ENCODE measurements around the gene AGTRAP. TPM values are rescaled to one million over a fixed set of nuclear protein-coding genes. Genes with fewer than 3 reads are reported as not detected.
A peak's percentile ranks its signal among the peaks of the same experiment; 100 is the strongest.

AGTRAP gene
- total and polyA plus RNA-seq, 2 donors (not counting 1 experiment from before 2014, with no cell fraction given) = 25.5 to 58.8 TPM

- peak overlapping the region; percentile 65 for H2AFZ ChIP-seq (ENCODE audit: low read length)
- DNase-seq (ENCODE audit: low read depth in 2 of 2) = peak; percentile 46 to 72
- H3K79me2 ChIP-seq (ENCODE audit: control insufficient read depth, insufficient read depth, low read length) = no peaks in the 10 kb centered on the region
- H3K4me3 ChIP-seq (replicated peaks in 1 of 4; ENCODE audit: control extremely low read depth in 1 of 4, insufficient read depth in 1 of 4, low read depth in 3 of 4, low read length in 4 of 4) = peak overlapping the region in 3 of 4 experiments; percentile 17 to 42 (median 30)
- H3K9me3 ChIP-seq (ENCODE audit: control insufficient read depth, insufficient read depth, low read depth, low read length) = no peaks in the 10 kb centered on the region
- H3K4me1 ChIP-seq (ENCODE audit: control insufficient read depth, extremely low read depth, insufficient read depth, low read length) = no peaks in the 10 kb centered on the region
- peaks cover 5% of the 10 kb centered on the region for H3K27me3 ChIP-seq (ENCODE audit: control insufficient read depth, insufficient read depth, low read length)
- no peaks in the 10 kb centered on the region for H3K36me3 ChIP-seq (ENCODE audit: control insufficient read depth, insufficient read depth, low read length)
- H3K4me2 ChIP-seq (ENCODE audit: extremely low read depth, insufficient read depth, low read length) = peak overlapping the region; percentile 75
- TF ChIP-seq CTCF (conservative IDR thresholded peaks at IDR 0.05 in 1 of 2, IDR thresholded peaks at IDR 0.05 in 1 of 2; ENCODE audit: low read depth in 1 of 2, low read length in 2 of 2) (peak; percentile 98 to 99), EZH2 (IDR thresholded peaks at IDR 0.05; ENCODE audit: low read length, missing control alignments) (no peak)
- H3K27ac ChIP-seq (ENCODE audit: insufficient read depth, low read length) = no peak overlapping the region
- no peaks in the 10 kb centered on the region for H4K20me1 ChIP-seq (ENCODE audit: control insufficient read depth, extremely low read depth, insufficient read depth, low read length)
- no peak overlapping the region for H3K9ac ChIP-seq (ENCODE audit: insufficient read depth, low read length)
These were observed 16.5 kb upstream of the AGTRAP start for GRCh38 chr1:11719313-11720032.

GRCh38 chr1:11720033-11720376, 15.9 kb upstream of the AGTRAP start:
- no peak overlapping the region for H3K9ac ChIP-seq (ENCODE audit: insufficient read depth, low read length)
- H3K36me3 ChIP-seq (ENCODE audit: control insufficient read depth, insufficient read depth, low read length) = no peaks in the 10 kb centered on the region
- H4K20me1 ChIP-seq (ENCODE audit: control insufficient read depth, extremely low read depth, insufficient read depth, low read length) = no peaks in the 10 kb centered on the region
- H2AFZ ChIP-seq (ENCODE audit: low read length) = no peak overlapping the region
- peak overlapping the region; percentile 75 for H3K4me2 ChIP-seq (ENCODE audit: extremely low read depth, insufficient read depth, low read length)
- H3K27me3 ChIP-seq (ENCODE audit: control insufficient read depth, insufficient read depth, low read length) = peaks cover 5% of the 10 kb centered on the region
- DNase-seq (ENCODE audit: low read depth in 2 of 2) = no peak
- no peaks in the 10 kb centered on the region for H3K4me1 ChIP-seq (ENCODE audit: control insufficient read depth, extremely low read depth, insufficient read depth, low read length)
- no peaks in the 10 kb centered on the region for H3K79me2 ChIP-seq (ENCODE audit: control insufficient read depth, insufficient read depth, low read length)
- TF ChIP-seq EZH2 (IDR thresholded peaks at IDR 0.05; ENCODE audit: low read length, missing control alignments) (no peak), CTCF (conservative IDR thresholded peaks at IDR 0.05 in 1 of 2, IDR thresholded peaks at IDR 0.05 in 1 of 2; ENCODE audit: low read depth in 1 of 2, low read length in 2 of 2) (no peak)
- no peaks in the 10 kb centered on the region for H3K9me3 ChIP-seq (ENCODE audit: control insufficient read depth, insufficient read depth, low read depth, low read length)
- H3K4me3 ChIP-seq (replicated peaks in 1 of 4; ENCODE audit: control extremely low read depth in 1 of 4, insufficient read depth in 1 of 4, low read depth in 3 of 4, low read length in 4 of 4) = no peak overlapping the region
- no peak overlapping the region for H3K27ac ChIP-seq (ENCODE audit: insufficient read depth, low read length)

- Histone ChIP-seq H3K4me3 (replicated peaks in 1 of 4; ENCODE audit: control extremely low read depth in 1 of 4, insufficient read depth in 1 of 4, low read depth in 3 of 4, low read length in 4 of 4) (no peak overlapping the region), H3K36me3 (ENCODE audit: control insufficient read depth, insufficient read depth, low read length) (no peaks in the 10 kb centered on the region), H3K4me1 (ENCODE audit: control insufficient read depth, extremely low read depth, insufficient read depth, low read length) (no peaks in the 10 kb centered on the region), H3K9me3 (ENCODE audit: control insufficient read depth, insufficient read depth, low read depth, low read length) (no peaks in the 10 kb centered on the region), H3K9ac (ENCODE audit: insufficient read depth, low read length) (no peak overlapping the region), H3K27ac (ENCODE audit: insufficient read depth, low read length) (no peak overlapping the region), H3K79me2 (ENCODE audit: control insufficient read depth, insufficient read depth, low read length) (no peaks in the 10 kb centered on the region), H2AFZ (ENCODE audit: low read length) (no peak overlapping the region), H3K27me3 (ENCODE audit: control insufficient read depth, insufficient read depth, low read length) (peaks cover 5% of the 10 kb centered on the region), H3K4me2 (ENCODE audit: extremely low read depth, insufficient read depth, low read length) (no peak overlapping the region), H4K20me1 (ENCODE audit: control insufficient read depth, extremely low read depth, insufficient read depth, low read length) (no peaks in the 10 kb centered on the region)
- TF ChIP-seq CTCF (conservative IDR thresholded peaks at IDR 0.05 in 1 of 2, IDR thresholded peaks at IDR 0.05 in 1 of 2; ENCODE audit: low read depth in 1 of 2, low read length in 2 of 2) = no peak
- TF ChIP-seq EZH2 (IDR thresholded peaks at IDR 0.05; ENCODE audit: low read length, missing control alignments) = no peak
- DNase-seq (ENCODE audit: low read depth in 2 of 2) = no peak
These were observed 15.4 kb upstream of the AGTRAP start for GRCh38 chr1:11720525-11720924.

Data from fibroblast of lung (primary cell).